AG20443 (cell line): ENCODE data around the gene PCYOX1L.

Source experiments
- DNase-seq: peaks from one replicate; pipeline ENCODE4 v3.0.0; 2012; ENCODE audit warnings: low spot score, mixed read lengths

The PCYOX1L gene

GRCh38 chr5:149338364-149338763 lies 19.5 kb upstream of the PCYOX1L start:
- no peak for DNase-seq

GRCh38 chr5:149340920-149341319 lies 16.9 kb upstream of the PCYOX1L start:
- no peak for DNase-seq

- no peak for DNase-seq
Measured at GRCh38 chr5:149341876-149342275, 16.0 kb upstream of the PCYOX1L start.

- no peak for DNase-seq
Measured at GRCh38 chr5:149344151-149344550, 13.7 kb upstream of the PCYOX1L start.

GRCh38 chr5:149345147-149345891 lies 12.5 kb upstream of the PCYOX1L start, which contains the start of gene GRPEL2:
Gene GRPEL2, plus strand, starts transcription at chr5:149345499. Its CDS starts 41 bp downstream, at chr5:149345540.
- peak; percentile 99 for DNase-seq

- DNase-seq = peak; percentile 42
Measured at GRCh38 chr5:149345892-149346222, 12.0 kb upstream of the PCYOX1L start.

GRCh38 chr5:149348518-149348917 lies 9.3 kb upstream of the PCYOX1L start:
- DNase-seq = no peak

- no peak for DNase-seq
Measured at GRCh38 chr5:149349382-149349781, 8.5 kb upstream of the PCYOX1L start.

GRCh38 chr5:149352169-149352568 lies 5.7 kb upstream of the PCYOX1L start:
- DNase-seq = no peak

GRCh38 chr5:149353911-149354310 lies 3.9 kb upstream of the PCYOX1L start:
- no peak for DNase-seq

- no peak for DNase-seq
Measured at GRCh38 chr5:149355688-149356087, 2.2 kb upstream of the PCYOX1L start.

GRCh38 chr5:149356391-149356790 lies 1.5 kb upstream of the PCYOX1L start:
- DNase-seq = no peak

- DNase-seq = peak; percentile 17
Measured at GRCh38 chr5:149358294-149358651, 427 bp downstream of the PCYOX1L start.

GRCh38 chr5:149358868-149359495 lies 1.1 kb downstream of the PCYOX1L start:
- DNase-seq = no peak

GRCh38 chr5:149360272-149360671 lies 2.4 kb downstream of the PCYOX1L start:
- no peak for DNase-seq

GRCh38 chr5:149362541-149362940 lies 4.7 kb downstream of the PCYOX1L start:
- DNase-seq = no peak

GRCh38 chr5:149363358-149363757 lies 5.5 kb downstream of the PCYOX1L start:
- no peak for DNase-seq

GRCh38 chr5:149363936-149364335 lies 6.1 kb downstream of the PCYOX1L start:
- DNase-seq = no peak

GRCh38 chr5:149364719-149365118 lies 6.9 kb downstream of the PCYOX1L start:
- DNase-seq = no peak

GRCh38 chr5:149365418-149365817 lies 7.6 kb downstream of the PCYOX1L start:
- DNase-seq = no peak

- DNase-seq = no peak
Measured at GRCh38 chr5:149366169-149366729, 8.4 kb downstream of the PCYOX1L start.

- DNase-seq = peak; percentile 85
Measured at GRCh38 chr5:149367249-149367971, 9.6 kb downstream of the PCYOX1L start.
